Measurements from ENCODE around the gene CA9. TPM values are rescaled to one million over a fixed set of nuclear protein-coding genes. Genes with fewer than 3 reads are reported as not detected.

CA9 gene
- total RNA-seq, 4 donors from 2014 or later, result 2.2 TPM; not detected in 3

- WGBS, result 27% methylated on average over 3 of the region's 3 CpGs
- TF ChIP-seq POLR2A (IDR thresholded peaks at IDR 0.05; ENCODE audit: low read depth), result no peak
- TF ChIP-seq EP300 (IDR thresholded peaks at IDR 0.05), result no peak
- no peak for TF ChIP-seq CTCF (IDR thresholded peaks at IDR 0.05)
- no peak for TF ChIP-seq POLR2AphosphoS5 (IDR thresholded peaks at IDR 0.05)
- Histone ChIP-seq H3K27me3 (no peaks in the 10 kb centered on the region), H3K4me3 (peak overlapping the region; percentile 81 to 96 (median 86)), H3K4me1 (peaks cover 61 to 79% (median 77%) of the 10 kb centered on the region in 4 donors), H3K27ac (replicated peaks in 1 of 4) (peak overlapping the region; percentile 97 to 99 (median 99)), H3K36me3 (peaks cover 15 to 29% (median 20%) of the 10 kb centered on the region in 4 donors), H3K9me3 (no peaks in the 10 kb centered on the region)
- no peak for DNase-seq (ENCODE audit: extremely low spot score)
- intact Hi-C loops (cut with DNase I), result loop anchor here (2.0 kb wide), 2 partner anchors 38 to 70 kb away; partner anchors contain the start of genes CCDC107 and RMRP
Measured at GRCh38 chr9:35729101-35729500, 55.4 kb downstream of the CA9 start.

- Histone ChIP-seq H3K9me3 (no peaks in the 10 kb centered on the region), H3K36me3 (peaks cover 10 to 27% (median 18%) of the 10 kb centered on the region in 4 donors), H3K27ac (replicated peaks in 1 of 4) (peak overlapping the region; percentile 97 to 99 (median 99)), H3K4me1 (peaks cover 61 to 85% (median 84%) of the 10 kb centered on the region in 4 donors), H3K4me3 (peak overlapping the region; percentile 81 to 96 (median 86)), H3K27me3 (no peaks in the 10 kb centered on the region)
- TF ChIP-seq CTCF (IDR thresholded peaks at IDR 0.05), result peak; percentile 51 to 63 (median 62)
- no peak for TF ChIP-seq EP300 (IDR thresholded peaks at IDR 0.05)
- peak in 1 of 2 donors; percentile 59 for TF ChIP-seq POLR2AphosphoS5 (IDR thresholded peaks at IDR 0.05)
- peak; percentile 32 for TF ChIP-seq POLR2A (IDR thresholded peaks at IDR 0.05; ENCODE audit: low read depth)
- WGBS, result 25% methylated on average over 6 of the region's 6 CpGs
- DNase-seq (ENCODE audit: extremely low spot score), result no peak
- intact Hi-C loops (cut with DNase I), result loop anchor here (2.0 kb wide), 2 partner anchors 39 to 71 kb away; partner anchors contain the start of genes CCDC107 and RMRP
Measured at GRCh38 chr9:35729700-35730485, 56.2 kb downstream of the CA9 start.

GRCh38 chr9:35730486-35730854 is 56.7 kb downstream of the CA9 start:
- intact Hi-C loops (cut with DNase I), result no loop called here
- H3K9me3 ChIP-seq, result no peaks in the 10 kb centered on the region
- no peaks in the 10 kb centered on the region for H3K27me3 ChIP-seq
- WGBS, result 52% methylated on average over 2 of the region's 2 CpGs
- H3K27ac ChIP-seq (replicated peaks in 1 of 4), result peak overlapping the region; percentile 97 to 99 (median 99)
- TF ChIP-seq POLR2AphosphoS5 (IDR thresholded peaks at IDR 0.05) (no peak), EP300 (IDR thresholded peaks at IDR 0.05) (no peak), POLR2A (IDR thresholded peaks at IDR 0.05; ENCODE audit: low read depth) (no peak), CTCF (IDR thresholded peaks at IDR 0.05) (no peak)
- H3K4me1 ChIP-seq, result peaks cover 61 to 80% (median 79%) of the 10 kb centered on the region in 4 donors
- H3K4me3 ChIP-seq, result peak overlapping the region; percentile 81 to 96 (median 86)
- peaks cover 10 to 27% (median 18%) of the 10 kb centered on the region in 4 donors for H3K36me3 ChIP-seq
- no peak for DNase-seq (ENCODE audit: extremely low spot score)

Small RNA genes within 50 kb of the gene (small RNA-seq; reads per million reads assigned to genes)
- gene RMRP, result 0 reads per million in 3 donors
- 0 reads per million in 3 donors for gene RN7SL22P

Other genes with a start within 250 kb of the CA9 start
- 10 to 100 TPM; 48.0 to 91.2 (median 73.8) TPM for gene RUSC2, start 183.8 kb upstream of the CA9 start, total RNA-seq
- 10 to 100 TPM; 48.2 to 80.6 (median 63.4) TPM for gene TESK1, start 68.7 kb upstream of the CA9 start, total RNA-seq
- gene CD72, start 55.5 kb upstream of the CA9 start, total RNA-seq, result 1 to 10 TPM in 2 of 4 donors, not detected in 2; 1.4 to 2.2 TPM
- gene SIT1, start 23.0 kb upstream of the CA9 start, total RNA-seq, result under 1 TPM in 3 of 4 donors, not detected in 1; 0.40 to 0.83 (median 0.83) TPM
- gene RMRP, start 15.9 kb upstream of the CA9 start, total RNA-seq, result 1,000 to 10,000 TPM; 1,899 to 6,162 (median 2,510) TPM
- 100 to 1,000 TPM in 2 of 4 donors, 10 to 100 TPM in 2; 68.4 to 117 (median 104) TPM for gene CCDC107, start 15.6 kb upstream of the CA9 start, total RNA-seq
- 1 to 10 TPM; 1.3 to 3.3 (median 1.7) TPM for gene ARHGEF39, start 8.7 kb upstream of the CA9 start, total RNA-seq
- over 10,000 TPM in 3 of 4 donors, 1,000 to 10,000 TPM in 1; 8,856 to 14,576 (median 12,022) TPM for gene TPM2, start 16.0 kb downstream of the CA9 start, total RNA-seq
- 1,000 to 10,000 TPM in 3 of 4 donors, 100 to 1,000 TPM in 1; 934 to 1,435 (median 1,196) TPM for gene TLN1, start 58.3 kb downstream of the CA9 start, total RNA-seq
- 10 to 100 TPM; 65.6 to 97.3 (median 85.4) TPM for gene CREB3, start 58.7 kb downstream of the CA9 start, total RNA-seq
- 10 to 100 TPM; 44.0 to 67.8 (median 55.5) TPM for gene GBA2, start 75.3 kb downstream of the CA9 start, total RNA-seq
- gene RGP1, start 75.4 kb downstream of the CA9 start, total RNA-seq, result 10 to 100 TPM; 22.0 to 31.8 (median 26.8) TPM
- gene MSMP, start 80.3 kb downstream of the CA9 start, total RNA-seq, result 1 to 10 TPM in 1 of 4 donors, not detected in 3; 1.3 TPM
- gene NPR2, start 117.7 kb downstream of the CA9 start, total RNA-seq, result 10 to 100 TPM; 22.0 to 35.9 (median 29.7) TPM
- 1 to 10 TPM in 1 of 4 donors, under 1 TPM in 3; 0.65 to 2.0 (median 0.83) TPM for gene SPAG8, start 138.3 kb downstream of the CA9 start, total RNA-seq
- 10 to 100 TPM; 23.4 to 32.4 (median 27.5) TPM for gene HINT2, start 141.1 kb downstream of the CA9 start, total RNA-seq
- gene FAM221B, start 154.8 kb downstream of the CA9 start, total RNA-seq, result not detected
- gene TMEM8B, start 155.3 kb downstream of the CA9 start, total RNA-seq, result 10 to 100 TPM in 3 of 4 donors, 1 to 10 TPM in 1; 10.0 to 27.0 (median 20.3) TPM
- gene OR13J1, start 196.5 kb downstream of the CA9 start, total RNA-seq, result not detected
- 10 to 100 TPM in 2 of 4 donors, 1 to 10 TPM in 2; 3.7 to 53.0 (median 15.6) TPM for gene HRCT1, start 232.3 kb downstream of the CA9 start, total RNA-seq
- gene SPAAR, start 235.6 kb downstream of the CA9 start, total RNA-seq, result 1 to 10 TPM; 2.1 to 5.7 (median 2.8) TPM

Data from esophagus muscularis mucosa (tissue), 4 donors.